ENCODE measurements around the gene THTPA.

- no peak for TF ChIP-seq CTCF (IDR thresholded peaks at IDR 0.05)
- no peak for TF ChIP-seq POLR2A (IDR thresholded peaks at IDR 0.05)
Measured at GRCh38 chr14:23545740-23546365, 10.2 kb upstream of the THTPA start.

Data from uterus (tissue), 2 donors.